Uterus (tissue), 2 donors: ENCODE measurements around the gene EDEM3.

ENCODE experiments used
- POLR2A ChIP-seq, 2 donors: fragments of 450-650 bp; IDR thresholded peaks; one replicate each; pipeline ENCODE4 v1.6.1; 2016; ENCODE audit warnings: antibody characterized with exemption in 2 of 2, mild to moderate bottlenecking in 1 of 2, moderate library complexity in 1 of 2
- TF ChIP-seq, protein P1 (sequence below), 4 experiments: fragments of 200-600 bp in 2 of 4; fragments of 450-650 bp in 2 of 4; sonication (generic) in 2 of 4; IDR thresholded peaks; one replicate each; pipeline ENCODE4 v1.5.1; 2016 to 2019; ENCODE audit warnings: antibody characterized with exemption in 4 of 4, mild to moderate bottlenecking in 2 of 4, moderate library complexity in 1 of 4

DNA sequence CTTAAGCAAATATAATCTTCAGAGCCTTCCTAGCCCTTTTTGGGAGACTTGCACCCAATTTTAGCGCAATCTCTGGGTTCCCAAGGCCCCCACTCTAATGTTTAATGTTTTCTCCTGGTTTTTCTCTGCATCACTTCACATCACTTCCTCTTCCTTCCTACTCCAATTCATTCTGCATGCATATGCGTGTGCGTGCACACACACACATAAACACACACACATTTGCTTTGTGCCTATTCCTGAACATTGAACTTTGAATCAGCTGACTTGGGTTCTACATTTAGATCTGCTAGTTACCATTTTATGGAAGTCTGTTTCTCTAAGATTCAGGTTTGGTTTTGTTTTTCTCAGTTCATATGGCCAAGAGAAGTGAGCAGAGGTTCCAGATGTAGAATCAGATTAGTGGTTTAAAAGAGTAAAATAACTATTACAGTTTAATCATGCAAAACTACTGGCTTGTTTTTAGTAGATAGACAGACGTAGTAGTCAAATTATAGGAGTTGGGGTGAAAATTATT is 7.4 kb upstream of the EDEM3 start:
- TF ChIP-seq, protein P1, sequence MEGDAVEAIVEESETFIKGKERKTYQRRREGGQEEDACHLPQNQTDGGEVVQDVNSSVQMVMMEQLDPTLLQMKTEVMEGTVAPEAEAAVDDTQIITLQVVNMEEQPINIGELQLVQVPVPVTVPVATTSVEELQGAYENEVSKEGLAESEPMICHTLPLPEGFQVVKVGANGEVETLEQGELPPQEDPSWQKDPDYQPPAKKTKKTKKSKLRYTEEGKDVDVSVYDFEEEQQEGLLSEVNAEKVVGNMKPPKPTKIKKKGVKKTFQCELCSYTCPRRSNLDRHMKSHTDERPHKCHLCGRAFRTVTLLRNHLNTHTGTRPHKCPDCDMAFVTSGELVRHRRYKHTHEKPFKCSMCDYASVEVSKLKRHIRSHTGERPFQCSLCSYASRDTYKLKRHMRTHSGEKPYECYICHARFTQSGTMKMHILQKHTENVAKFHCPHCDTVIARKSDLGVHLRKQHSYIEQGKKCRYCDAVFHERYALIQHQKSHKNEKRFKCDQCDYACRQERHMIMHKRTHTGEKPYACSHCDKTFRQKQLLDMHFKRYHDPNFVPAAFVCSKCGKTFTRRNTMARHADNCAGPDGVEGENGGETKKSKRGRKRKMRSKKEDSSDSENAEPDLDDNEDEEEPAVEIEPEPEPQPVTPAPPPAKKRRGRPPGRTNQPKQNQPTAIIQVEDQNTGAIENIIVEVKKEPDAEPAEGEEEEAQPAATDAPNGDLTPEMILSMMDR (IDR thresholded peaks at IDR 0.05) = no peak
- TF ChIP-seq POLR2A (IDR thresholded peaks at IDR 0.05) = no peak
